GM18858 (cell line): ENCODE results near the gene CPEB1.
"Not testable (repeated sequence)": the region's sequence is repeated elsewhere in the genome, so short reads cannot be mapped to it uniquely, and the experiment has no call there.

ENCODE experiments used
- ATAC-seq: cut with Tn5 transposase; IDR thresholded peaks from one replicate; pipeline ENCODE4 v1.9.1; 2021; ENCODE audit not compliant: unreplicated experiment

Gene CPEB1

GRCh38 chr15:82530606-82531379 is 116.4 kb downstream of the CPEB1 start:
- no peak for ATAC-seq

- ATAC-seq: no peak
These were observed 117.2 kb downstream of the CPEB1 start for GRCh38 chr15:82530006-82530405.

DNA sequence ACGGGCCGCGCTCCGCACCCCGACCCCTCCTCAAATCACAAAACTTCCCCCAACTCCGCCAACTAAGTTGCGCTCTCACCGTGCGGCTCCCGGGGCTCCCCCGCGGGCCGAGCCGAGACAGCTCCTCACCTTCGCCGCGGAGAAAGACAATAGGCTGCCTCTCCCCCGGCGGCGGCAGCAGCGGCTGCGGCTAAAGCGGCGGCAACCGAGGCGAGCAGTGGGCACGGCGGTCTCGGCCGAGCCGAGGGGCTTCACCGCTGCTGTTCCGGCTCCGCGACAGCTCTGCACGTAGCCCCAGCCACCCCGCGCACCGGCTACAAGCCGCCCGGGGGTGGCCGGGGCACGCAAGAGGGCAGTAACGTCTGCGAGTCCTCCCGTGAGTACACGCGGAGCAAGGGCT is 133.6 kb downstream of the CPEB1 start:
- not testable (repeated sequence) for ATAC-seq

GRCh38 chr15:82507693-82508092 is 139.5 kb downstream of the CPEB1 start:
- not testable (repeated sequence) for ATAC-seq

DNA sequence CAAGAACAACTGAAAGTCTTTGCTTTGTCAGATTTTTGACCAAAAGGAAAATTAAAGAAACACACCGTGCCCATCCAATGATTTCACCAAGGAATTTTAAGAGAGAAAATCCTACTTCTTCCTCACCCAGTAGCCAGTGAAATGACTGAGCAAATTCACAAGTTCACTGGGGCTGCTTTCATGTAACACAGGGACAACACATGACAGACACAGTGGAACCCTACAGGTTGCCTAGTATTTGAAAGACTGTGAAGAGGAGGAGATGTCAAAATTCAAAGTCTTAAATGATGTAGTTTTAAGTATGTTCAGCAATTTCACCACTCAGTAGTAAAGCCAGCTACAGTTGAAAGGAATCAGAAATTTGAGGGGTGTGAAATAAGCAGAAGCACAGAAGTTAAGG is 140.1 kb downstream of the CPEB1 start:
- not testable (repeated sequence) for ATAC-seq

DNA sequence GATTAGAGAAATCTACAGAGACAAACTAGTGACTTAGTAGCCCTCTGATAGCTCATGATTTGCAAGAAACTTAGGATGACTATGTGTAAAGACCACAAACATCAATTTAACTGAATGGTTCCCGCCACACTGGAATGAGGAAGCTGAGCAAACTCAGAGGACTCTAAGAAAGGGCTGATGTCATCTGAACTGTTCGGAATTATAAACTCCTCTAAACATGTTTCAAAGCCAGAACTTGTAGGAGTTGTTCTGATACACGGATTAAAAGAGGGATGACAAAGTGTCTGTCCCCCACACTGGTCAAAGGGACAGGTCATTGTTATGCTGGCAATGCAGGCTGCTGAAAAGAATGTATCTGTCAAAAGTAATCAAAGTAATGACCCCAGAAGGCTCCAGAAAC is 141.3 kb downstream of the CPEB1 start:
- not testable (repeated sequence) for ATAC-seq

DNA sequence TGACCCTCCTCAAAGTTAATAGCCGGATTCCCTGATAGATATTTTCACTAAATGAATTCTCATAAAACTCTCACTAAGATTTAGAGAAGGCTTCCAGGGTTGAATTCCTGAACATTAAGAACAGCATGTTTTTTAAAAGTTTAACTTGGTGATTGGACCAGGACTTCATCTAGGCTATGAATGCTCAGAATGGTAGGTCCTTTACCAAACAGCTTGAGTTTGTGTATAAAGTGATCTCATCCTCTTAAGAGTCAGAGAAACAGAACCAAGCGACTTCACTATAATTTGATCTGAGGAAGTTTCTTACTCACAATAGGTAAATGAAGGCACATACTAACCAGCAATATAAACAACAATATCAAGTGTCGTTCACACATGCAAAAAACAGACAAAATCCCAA is 143.1 kb downstream of the CPEB1 start:
- ATAC-seq: not testable (repeated sequence)

DNA sequence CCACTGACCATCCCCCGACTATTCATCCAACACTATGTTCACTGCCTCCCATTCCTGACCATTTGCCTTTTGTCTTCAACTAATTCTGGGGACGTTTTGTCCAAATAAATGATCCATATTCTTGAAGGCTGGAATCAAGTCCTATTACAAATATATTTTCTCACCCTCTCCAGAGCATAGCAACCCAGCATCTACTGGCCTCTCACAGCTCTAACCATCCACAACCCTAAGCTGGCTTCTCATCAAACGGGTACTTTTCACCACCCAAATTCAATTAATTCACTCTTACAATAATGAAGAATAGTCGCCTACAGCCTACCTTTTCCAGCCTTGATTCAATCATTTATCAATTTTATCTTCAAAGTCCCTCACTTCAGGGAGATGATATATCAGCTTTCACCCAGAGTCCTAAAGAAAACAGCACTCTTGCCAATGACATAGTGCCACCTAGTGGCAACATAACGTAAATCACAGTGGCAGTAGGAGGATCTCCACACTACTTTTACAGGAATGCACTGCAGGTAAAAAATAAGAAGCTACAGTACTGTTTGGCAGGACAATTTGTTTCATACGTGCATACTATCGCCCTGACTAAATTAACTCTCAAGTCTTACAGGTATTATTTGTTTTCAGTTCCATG is 144.3 kb downstream of the CPEB1 start:
- not testable (repeated sequence) for ATAC-seq

GRCh38 chr15:82500772-82501171 is 146.4 kb downstream of the CPEB1 start:
- ATAC-seq: not testable (repeated sequence)

DNA sequence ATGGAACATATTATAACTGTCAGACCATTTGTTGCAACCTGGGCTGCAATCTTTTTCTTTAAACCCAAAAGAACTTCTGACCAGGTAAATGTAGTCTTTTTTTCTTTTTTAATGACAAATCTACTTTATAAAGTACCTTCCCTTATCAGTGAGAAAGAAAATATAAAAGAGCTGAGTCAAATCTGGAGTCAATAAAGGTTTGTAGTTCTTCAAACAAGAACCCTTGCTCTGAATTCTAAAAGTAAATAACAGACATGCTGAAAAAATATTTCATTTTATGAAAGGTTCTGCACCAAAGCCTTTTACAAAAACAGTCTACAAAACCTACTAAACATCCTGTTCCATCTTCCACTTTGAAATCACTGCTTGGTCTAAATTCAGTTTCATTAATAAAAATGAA is 149.2 kb downstream of the CPEB1 start:
- not testable (repeated sequence) for ATAC-seq
